B cell (primary cell): ENCODE data around the gene ADPRH. TPM values are rescaled to one million over a fixed set of nuclear protein-coding genes. Genes with fewer than 3 reads are reported as not detected.

Experiments
- ATAC-seq: fragments of 200-7000 bp; cut with Tn5 transposase; one replicate; pipeline ENCODE4 v1.10.0; 2021; ENCODE audit warnings: low read depth, mild to moderate bottlenecking, moderate number of reproducible peaks, moderate library complexity
- CTCF ChIA-PET: fragments of 350-600 bp; sonication (Branson Sonifier 250); formaldehyde crosslinking; loops from one replicate; lab custom pipeline; 2021; ENCODE audit warnings: antibody characterized with exemption, inconsistent platforms; lab: Charles Lee
- POLR2A ChIA-PET: fragments of 350-600 bp; sonication (Branson Sonifier 250); formaldehyde crosslinking; loops from one replicate; lab custom pipeline; 2021; ENCODE audit warnings: antibody characterized with exemption; lab: Charles Lee
- DNase-seq: peaks from one replicate; pipeline ENCODE4 v3.0.0; 2013
- H2AFZ ChIP-seq: 2 replicates; pipeline ENCODE4 v1.6.1; 2012; ENCODE audit warnings: mild to moderate bottlenecking, low read depth, low read length; ENCODE audit not compliant: insufficient read depth, poor library complexity, severe bottlenecking
- H3K27ac ChIP-seq, 2 donors: 1 replicate in 1 of 2; 2 replicates in 1 of 2; pipeline ENCODE4 v1.5.1; 2012 to 2013; ENCODE audit warnings: low read length in 2 of 2, mild to moderate bottlenecking in 2 of 2, moderate library complexity in 1 of 2
- H3K27me3 ChIP-seq, 4 experiments: fragments of 200-600 bp in 1 of 4; sonication (generic) in 1 of 4; replicated peaks in 1 of 4; 1 replicate in 2 of 4; 2 replicates in 2 of 4; pipeline versions ENCODE4 v1.6.1 to v1.7.0; 2013 to 2016; ENCODE audit warnings: low read length in 3 of 4, mild to moderate bottlenecking in 2 of 4, mixed read lengths in 1 of 4, moderate library complexity in 1 of 4; ENCODE audit not compliant: insufficient read depth in 4 of 4, control insufficient read depth in 3 of 4; ENCODE audit errors: control extremely low read depth in 1 of 4
- H3K36me3 ChIP-seq, 2 experiments: replicated peaks in 1 of 2; 1 replicate in 1 of 2; 2 replicates in 1 of 2; pipeline versions ENCODE4 v1.6.1 to v1.7.1; 2013; ENCODE audit warnings: low read length in 1 of 2; ENCODE audit not compliant: insufficient read depth in 2 of 2, control insufficient read depth in 1 of 2; ENCODE audit errors: control extremely low read depth in 1 of 2, extremely low read depth in 1 of 2
- H3K4me1 ChIP-seq, 2 donors: fragments of 200-600 bp in 1 of 2; sonication (generic) in 1 of 2; 1 replicate in 1 of 2; 2 replicates in 1 of 2; pipeline versions ENCODE4 v1.5.1 to v1.6.1; 2013 to 2017; ENCODE audit warnings: low read length in 2 of 2; ENCODE audit not compliant: control insufficient read depth in 2 of 2, insufficient read depth in 2 of 2
- H3K4me2 ChIP-seq: replicated peaks from 2 replicates; pipeline ENCODE3; 2012; ENCODE audit warnings: mild to moderate bottlenecking, low read depth, low read length; ENCODE audit not compliant: poor library complexity, severe bottlenecking
- H3K4me3 ChIP-seq, 5 experiments: fragments of 200-600 bp in 1 of 5; sonication (generic) in 1 of 5; 1 replicate in 3 of 5; 2 replicates in 2 of 5; pipeline versions ENCODE4 v1.5.1 to v1.7.0; 2011 to 2016; ENCODE audit warnings: low read length in 4 of 5, mild to moderate bottlenecking in 4 of 5, low read depth in 2 of 5, control low read depth in 1 of 5, moderate library complexity in 1 of 5; ENCODE audit not compliant: insufficient read depth in 1 of 5; ENCODE audit errors: control extremely low read depth in 1 of 5, extremely low read depth in 1 of 5
- H3K79me2 ChIP-seq: fragments of 200-600 bp; sonication (generic); one replicate; pipeline ENCODE4 v1.6.0; 2016; ENCODE audit warnings: low read length; ENCODE audit not compliant: control insufficient read depth, insufficient read depth
- H3K9ac ChIP-seq: fragments of 200-600 bp; sonication (generic); 2 replicates; pipeline ENCODE4 v1.6.1; 2017; ENCODE audit warnings: mild to moderate bottlenecking, low read length, moderate library complexity
- H3K9me3 ChIP-seq, 3 donors: one replicate each; pipeline versions ENCODE4 v1.6.1 to v1.7.1; 2013; ENCODE audit warnings: low read length in 2 of 3; ENCODE audit not compliant: control insufficient read depth in 2 of 3, insufficient read depth in 1 of 3; ENCODE audit errors: control extremely low read depth in 1 of 3
- H4K20me1 ChIP-seq: 2 replicates; pipeline ENCODE4 v1.6.0; 2012; ENCODE audit warnings: mild to moderate bottlenecking, low read length; ENCODE audit not compliant: insufficient read depth, control insufficient read depth, poor library complexity, severe bottlenecking
- H3K27ac Mint-ChIP-seq: one replicate; pipeline ENCODE4 v1.8.0; 2021; ENCODE audit warnings: mixed read lengths
- H3K27me3 Mint-ChIP-seq: one replicate; pipeline ENCODE4 v1.8.0; 2021; ENCODE audit warnings: mixed read lengths
- H3K4me1 Mint-ChIP-seq: one replicate; pipeline ENCODE4 v1.8.0; 2021; ENCODE audit warnings: mixed read lengths
- H3K4me3 Mint-ChIP-seq: one replicate; pipeline ENCODE4 v1.8.0; 2021; ENCODE audit warnings: mixed read lengths
- H3K9me3 Mint-ChIP-seq: one replicate; pipeline ENCODE4 v1.8.0; 2022; ENCODE audit warnings: mixed read lengths; ENCODE audit not compliant: insufficient read depth
- EZH2 ChIP-seq: IDR thresholded peaks from 2 replicates; pipeline ENCODE4 v1.6.1; 2012; ENCODE audit warnings: borderline replicate concordance, low read depth, mild to moderate bottlenecking, moderate library complexity, low read length; ENCODE audit not compliant: insufficient read depth, poor library complexity, severe bottlenecking
- WGBS: methylation state at CpG from one replicate; pipeline ENCODE4 v1.1.5; 2013; ENCODE audit warnings: missing lambda C conversion rate; ENCODE audit not compliant: insufficient coverage; 5-methylcytosine and 5-hydroxymethylcytosine counted together
- intact Hi-C: fragments of 100-400 bp; cut with micrococcal nuclease; formaldehyde crosslinking; loops from one replicate; pipeline ENCODE4 v1.10.0; 2022
- polyA plus RNA-seq: library from polyadenylated mRNA; depleted of rRNA; stranded (reverse); fragments of >200 nt; gene quantifications from 2 replicates; pipeline ENCODE4 v1.2.3, GENCODE V29; 2012
- total RNA-seq, 2 donors: library from RNA; stranded (reverse); fragments of 120-200 nt in 1 of 2; gene quantifications; 1 replicate in 1 of 2; 2 replicates in 1 of 2; pipeline versions ENCODE4 v1.2.3 to v1.2.4, GENCODE V29; 2013 to 2022
- TF ChIP-seq, protein P1 (sequence below): fragments of 200-600 bp; IDR thresholded peaks from one replicate; pipeline ENCODE4 v1.8.0; 2022; ENCODE audit warnings: antibody characterized with exemption, mild to moderate bottlenecking

ADPRH gene
- total and polyA plus RNA-seq, 2 donors (not counting 1 experiment from before 2014, with no cell fraction given) = 10.0 to 24.5 TPM

DNA sequence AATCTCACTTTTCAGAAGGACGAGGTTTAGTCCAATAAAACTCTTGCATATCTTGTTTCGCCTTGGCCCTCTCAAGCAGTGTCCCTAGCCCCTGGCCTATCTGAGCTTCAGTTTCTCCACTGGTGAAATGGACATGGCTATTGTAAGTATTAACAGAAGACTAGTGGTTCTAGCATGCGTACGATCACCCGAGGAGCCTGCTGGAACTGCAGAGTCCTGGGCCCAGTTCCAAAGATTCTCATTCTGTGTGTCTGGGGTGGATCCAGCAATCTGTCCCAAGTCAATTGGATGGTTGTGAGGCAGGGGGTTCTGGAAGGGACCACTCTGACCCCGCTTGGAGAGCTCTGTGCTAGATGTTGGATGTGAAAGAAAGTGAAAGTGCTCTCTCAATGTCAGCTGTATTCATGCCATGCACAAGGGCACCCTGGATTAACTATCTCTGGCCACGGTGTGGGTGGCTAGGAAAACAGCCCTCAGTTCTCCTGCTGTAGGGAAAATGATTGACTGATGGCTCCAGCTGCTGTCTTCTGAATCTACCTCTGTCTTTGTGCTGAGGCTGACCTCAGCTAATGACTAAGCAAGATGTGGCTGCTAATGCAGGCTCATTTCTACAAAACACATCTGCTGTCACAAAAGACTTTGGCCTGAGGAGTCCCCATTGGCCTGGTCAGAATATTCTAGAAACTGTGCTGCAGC is 16.5 kb downstream of the ADPRH start:
- Histone ChIP-seq H3K9me3 (no peaks in the 10 kb centered on the region), H3K4me1 (peaks cover 7 to 15% of the 10 kb centered on the region in 2 donors), H3K4me2 (peak overlapping the region; percentile 13), H3K9ac (no peak overlapping the region), H4K20me1 (no peaks in the 10 kb centered on the region), H2AFZ (peak overlapping the region; percentile 29), H3K36me3 (no peaks in the 10 kb centered on the region), H3K27me3 (no peaks in the 10 kb centered on the region), H3K79me2 (no peaks in the 10 kb centered on the region), H3K27ac (no peak overlapping the region), H3K4me3 (no peak overlapping the region)
- Mint-ChIP-seq H3K27me3 (no peaks in the 10 kb centered on the region), H3K9me3 (no peaks in the 10 kb centered on the region), H3K4me3 (no peak overlapping the region), H3K27ac (no peak overlapping the region), H3K4me1 (peaks cover 35% of the 10 kb centered on the region)
- WGBS = 77% methylated on average over 5 of the region's 7 CpGs
- TF ChIP-seq EZH2 = no peak
- TF ChIP-seq, protein P1, sequence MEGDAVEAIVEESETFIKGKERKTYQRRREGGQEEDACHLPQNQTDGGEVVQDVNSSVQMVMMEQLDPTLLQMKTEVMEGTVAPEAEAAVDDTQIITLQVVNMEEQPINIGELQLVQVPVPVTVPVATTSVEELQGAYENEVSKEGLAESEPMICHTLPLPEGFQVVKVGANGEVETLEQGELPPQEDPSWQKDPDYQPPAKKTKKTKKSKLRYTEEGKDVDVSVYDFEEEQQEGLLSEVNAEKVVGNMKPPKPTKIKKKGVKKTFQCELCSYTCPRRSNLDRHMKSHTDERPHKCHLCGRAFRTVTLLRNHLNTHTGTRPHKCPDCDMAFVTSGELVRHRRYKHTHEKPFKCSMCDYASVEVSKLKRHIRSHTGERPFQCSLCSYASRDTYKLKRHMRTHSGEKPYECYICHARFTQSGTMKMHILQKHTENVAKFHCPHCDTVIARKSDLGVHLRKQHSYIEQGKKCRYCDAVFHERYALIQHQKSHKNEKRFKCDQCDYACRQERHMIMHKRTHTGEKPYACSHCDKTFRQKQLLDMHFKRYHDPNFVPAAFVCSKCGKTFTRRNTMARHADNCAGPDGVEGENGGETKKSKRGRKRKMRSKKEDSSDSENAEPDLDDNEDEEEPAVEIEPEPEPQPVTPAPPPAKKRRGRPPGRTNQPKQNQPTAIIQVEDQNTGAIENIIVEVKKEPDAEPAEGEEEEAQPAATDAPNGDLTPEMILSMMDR = no peak
- intact Hi-C loops = loop anchor here (5.0 kb wide), 1 partner anchor 38 kb away; the partner anchor contains the start of gene CD80
- ATAC-seq = no peak
- no peak for DNase-seq
- ChIA-PET POLR2A (no interaction called here), CTCF (no interaction called here)

DNA sequence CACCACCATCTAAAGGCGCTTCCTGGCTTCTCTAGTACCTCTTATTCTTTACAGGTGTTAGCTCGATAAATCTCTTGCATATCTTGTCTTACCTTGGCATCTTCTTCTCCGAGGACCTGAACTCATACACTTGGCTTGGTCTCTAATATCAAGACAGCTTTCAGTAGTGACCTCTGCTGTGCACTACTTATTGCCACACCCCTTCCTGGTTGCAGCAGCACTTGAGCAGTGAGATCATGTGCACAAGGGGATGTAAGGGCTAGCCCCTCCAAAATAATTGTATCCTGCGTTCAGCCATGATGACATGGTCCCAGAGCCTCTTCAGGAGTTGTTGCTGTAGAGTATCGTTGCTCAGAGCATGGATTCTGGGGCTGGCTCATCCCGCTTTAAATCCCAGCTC is 17.1 kb downstream of the ADPRH start:
- Histone ChIP-seq H3K27me3 (no peaks in the 10 kb centered on the region), H3K4me3 (no peak overlapping the region), H3K27ac (no peak overlapping the region), H3K9me3 (no peaks in the 10 kb centered on the region), H3K4me1 (peaks cover 7 to 15% of the 10 kb centered on the region in 2 donors), H3K36me3 (no peaks in the 10 kb centered on the region), H2AFZ (peak overlapping the region; percentile 29), H3K9ac (no peak overlapping the region), H3K4me2 (peak overlapping the region; percentile 4), H3K79me2 (no peaks in the 10 kb centered on the region), H4K20me1 (no peaks in the 10 kb centered on the region)
- TF ChIP-seq EZH2 = no peak
- TF ChIP-seq, protein P1 = no peak
- 80% methylated on average over 5 of the region's 6 CpGs for WGBS
- ChIA-PET POLR2A (interaction anchor here (0.6 kb wide), 1 partner anchor 33 kb away, joined by 4 read pairs; no protein-coding TSS in a partner anchor), CTCF (no interaction called here)
- Mint-ChIP-seq H3K27me3 (no peaks in the 10 kb centered on the region), H3K27ac (no peak overlapping the region), H3K4me1 (peaks cover 37% of the 10 kb centered on the region), H3K9me3 (no peaks in the 10 kb centered on the region), H3K4me3 (peak overlapping the region; percentile 1)
- ATAC-seq (no peak), DNase-seq (no peak)
- intact Hi-C loops = loop anchor here (5.0 kb wide), 1 partner anchor 39 kb away; the partner anchor contains the start of gene CD80
